Subcutaneous abdominal adipose tissue (tissue), 5 donors: ENCODE data around the gene NTRK3.

ENCODE experiments used
- H3K27ac ChIP-seq: one replicate; pipeline ENCODE4 v1.7.0; 2013; ENCODE audit warnings: low read depth, mild to moderate bottlenecking, inconsistent platforms, low read length, moderate library complexity
- H3K27me3 ChIP-seq, 5 donors: one replicate each; pipeline ENCODE4 v1.7.0; 2013; ENCODE audit warnings: low read length in 5 of 5, inconsistent platforms in 1 of 5; ENCODE audit not compliant: control insufficient read depth in 5 of 5, insufficient read depth in 4 of 5
- H3K36me3 ChIP-seq, 5 donors: one replicate each; pipeline ENCODE4 v1.7.0; 2013; ENCODE audit warnings: low read length in 5 of 5; ENCODE audit not compliant: control insufficient read depth in 5 of 5, insufficient read depth in 5 of 5
- H3K4me1 ChIP-seq, 5 donors: one replicate each; pipeline ENCODE4 v1.7.0; 2013; ENCODE audit warnings: low read length in 5 of 5, mild to moderate bottlenecking in 3 of 5, moderate library complexity in 1 of 5; ENCODE audit not compliant: control insufficient read depth in 5 of 5, insufficient read depth in 5 of 5
- H3K4me3 ChIP-seq, 5 donors: one replicate each; pipeline ENCODE4 v1.7.0; 2013; ENCODE audit warnings: low read length in 5 of 5, low read depth in 1 of 5
- H3K9ac ChIP-seq, 5 donors: one replicate each; pipeline ENCODE4 v1.7.0; 2013; ENCODE audit warnings: low read length in 5 of 5, mild to moderate bottlenecking in 4 of 5, moderate library complexity in 3 of 5
- H3K9me3 ChIP-seq, 5 donors: one replicate each; pipeline ENCODE4 v1.7.0; 2013; ENCODE audit warnings: low read length in 5 of 5; ENCODE audit not compliant: control insufficient read depth in 5 of 5
- donor health status: healthy.
- donor health status: healthy.
- donor health status: healthy.
- donor health status: healthy.
- donor health status: healthy.

Gene NTRK3

DNA sequence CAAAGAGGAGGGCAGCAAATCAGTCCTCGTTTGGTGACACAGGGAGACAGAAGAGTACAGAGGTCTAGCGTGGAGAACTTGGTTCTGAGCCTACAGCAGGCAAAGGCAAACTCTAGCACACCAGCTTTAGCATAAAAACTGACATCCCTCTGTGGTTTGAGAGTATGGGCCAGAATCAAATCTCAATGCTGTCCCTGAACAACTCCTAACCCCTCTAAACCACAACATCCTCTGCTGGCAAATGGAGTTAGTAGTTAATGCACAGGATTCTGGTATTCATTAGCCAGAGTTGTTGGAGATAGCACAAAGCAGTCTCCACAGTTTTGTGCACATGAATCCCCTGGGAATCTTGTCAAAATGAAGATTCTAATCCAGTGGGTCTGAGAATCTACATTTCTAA, 315.8 kb downstream of the NTRK3 start:
- Histone ChIP-seq H3K9me3 (no peaks in the 10 kb centered on the region), H3K27me3 (peaks cover 0 to 10% (median 4%) of the 10 kb centered on the region in 5 donors), H3K27ac (no peak overlapping the region), H3K36me3 (no peaks in the 10 kb centered on the region), H3K4me3 (no peak overlapping the region), H3K4me1 (peaks cover 0 to 13% (median 3%) of the 10 kb centered on the region in 5 donors), H3K9ac (no peak overlapping the region)

DNA sequence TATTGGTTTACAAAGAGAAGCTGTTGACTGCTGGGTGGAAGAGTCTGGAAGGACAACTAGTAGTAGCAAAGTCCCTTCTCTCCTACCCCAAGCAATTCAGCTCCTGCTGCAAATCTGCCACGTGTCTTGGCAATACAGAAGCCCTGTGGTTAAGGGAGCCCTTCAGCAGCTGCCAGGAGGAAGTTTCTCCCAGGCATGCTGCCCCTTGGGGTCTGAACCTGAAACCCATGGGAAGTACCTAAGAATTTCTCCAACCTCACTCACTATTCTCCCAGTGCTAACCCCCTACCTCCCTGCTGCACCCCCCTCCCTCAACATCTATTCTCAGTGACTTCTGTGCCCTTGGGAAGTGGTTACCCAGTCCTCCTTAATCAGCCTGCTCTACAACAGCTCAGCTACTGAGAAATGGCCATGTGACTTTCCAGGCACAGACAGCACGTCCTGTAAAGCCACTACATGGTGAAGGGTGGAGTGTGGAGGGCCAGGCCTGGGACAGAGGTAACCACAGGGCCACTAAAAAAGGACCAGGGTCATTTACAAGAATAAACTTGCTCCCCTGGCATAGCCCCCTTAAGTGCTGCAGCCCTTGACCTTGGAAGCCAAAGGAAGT, 316.6 kb downstream of the NTRK3 start:
- Histone ChIP-seq H3K4me3 (no peak overlapping the region), H3K27ac (no peak overlapping the region), H3K9ac (no peak overlapping the region), H3K27me3 (peaks cover 0 to 10% (median 4%) of the 10 kb centered on the region in 5 donors), H3K4me1 (peaks cover 0 to 13% (median 3%) of the 10 kb centered on the region in 5 donors), H3K9me3 (no peaks in the 10 kb centered on the region), H3K36me3 (no peaks in the 10 kb centered on the region)

DNA sequence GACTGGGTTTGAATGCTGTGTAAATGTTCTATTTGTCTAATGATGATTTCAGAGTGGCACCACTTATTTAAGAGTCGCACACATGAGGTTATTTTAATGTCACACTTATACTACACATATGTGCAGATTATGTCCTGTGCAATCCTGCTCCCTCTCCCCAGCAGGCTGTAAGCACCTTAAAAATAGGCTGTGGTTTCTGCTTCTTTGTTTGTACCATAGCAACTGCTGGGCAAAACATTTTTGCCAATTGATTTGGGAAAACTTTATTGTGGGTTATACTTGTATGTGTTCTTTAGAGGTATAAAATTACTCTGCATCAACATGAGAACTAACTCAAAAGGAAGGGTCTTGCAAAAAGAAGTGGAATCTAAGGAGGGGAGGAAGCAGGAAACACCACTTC, 318.5 kb downstream of the NTRK3 start:
- Histone ChIP-seq H3K27ac (no peak overlapping the region), H3K4me1 (peaks cover 0 to 10% (median 0%) of the 10 kb centered on the region in 5 donors), H3K4me3 (no peak overlapping the region)

DNA sequence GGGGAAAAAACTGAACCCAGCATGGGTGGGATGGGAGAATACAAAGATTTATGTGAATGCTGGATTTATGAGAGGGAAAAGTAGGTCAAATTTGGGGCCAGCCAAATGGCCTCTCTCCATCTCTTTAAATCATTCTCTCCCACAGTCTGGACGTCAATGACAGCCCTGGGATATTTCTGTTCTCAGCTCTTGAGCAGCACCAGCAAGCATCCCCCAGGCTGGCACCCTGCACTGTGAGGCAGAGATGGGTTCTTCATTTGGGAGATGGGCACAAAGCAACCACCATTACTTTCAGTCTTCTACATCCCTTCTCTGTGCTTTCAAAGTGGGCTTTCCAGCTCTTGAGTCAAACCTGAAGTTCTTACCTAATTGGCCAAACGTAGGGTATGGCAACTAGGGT, 321.0 kb downstream of the NTRK3 start:
- no peak overlapping the region for H3K27ac ChIP-seq
- no peaks in the 10 kb centered on the region for H3K36me3 ChIP-seq
- H3K4me3 ChIP-seq = no peak overlapping the region
- peaks cover 0 to 7% (median 0%) of the 10 kb centered on the region in 5 donors for H3K4me1 ChIP-seq
- no peaks in the 10 kb centered on the region for H3K9me3 ChIP-seq
- no peak overlapping the region for H3K9ac ChIP-seq
- peaks cover 0 to 4% (median 0%) of the 10 kb centered on the region in 5 donors for H3K27me3 ChIP-seq

More for the DNA sequence above, 318.5 kb downstream of the NTRK3 start:
- H3K36me3 ChIP-seq = no peaks in the 10 kb centered on the region
- H3K9ac ChIP-seq = no peak overlapping the region
- H3K27me3 ChIP-seq = peaks cover 0 to 10% (median 4%) of the 10 kb centered on the region in 5 donors
- H3K9me3 ChIP-seq = no peaks in the 10 kb centered on the region

DNA sequence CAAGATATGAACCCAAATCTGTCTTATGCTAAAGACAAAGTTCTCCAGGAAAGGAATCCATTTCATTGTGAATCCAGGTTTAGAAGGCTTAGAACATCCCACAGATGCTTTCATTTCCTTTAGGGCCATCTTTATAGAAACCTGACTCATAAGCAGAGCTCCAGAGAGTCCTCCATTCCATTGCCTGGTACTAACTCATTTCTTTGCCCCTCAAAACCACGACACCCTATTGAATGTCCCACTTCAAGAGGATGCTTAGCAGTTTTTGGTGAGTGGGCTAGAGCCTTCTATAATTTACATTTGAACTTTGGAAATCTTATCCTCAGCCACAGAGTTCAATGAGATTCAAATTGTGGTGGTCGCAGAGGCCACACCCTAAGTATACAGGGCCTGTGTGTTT, 325.0 kb downstream of the NTRK3 start:
- Histone ChIP-seq H3K27me3 (no peaks in the 10 kb centered on the region), H3K27ac (no peak overlapping the region), H3K4me1 (no peaks in the 10 kb centered on the region), H3K36me3 (no peaks in the 10 kb centered on the region), H3K9ac (no peak overlapping the region), H3K9me3 (no peaks in the 10 kb centered on the region), H3K4me3 (no peak overlapping the region)

DNA sequence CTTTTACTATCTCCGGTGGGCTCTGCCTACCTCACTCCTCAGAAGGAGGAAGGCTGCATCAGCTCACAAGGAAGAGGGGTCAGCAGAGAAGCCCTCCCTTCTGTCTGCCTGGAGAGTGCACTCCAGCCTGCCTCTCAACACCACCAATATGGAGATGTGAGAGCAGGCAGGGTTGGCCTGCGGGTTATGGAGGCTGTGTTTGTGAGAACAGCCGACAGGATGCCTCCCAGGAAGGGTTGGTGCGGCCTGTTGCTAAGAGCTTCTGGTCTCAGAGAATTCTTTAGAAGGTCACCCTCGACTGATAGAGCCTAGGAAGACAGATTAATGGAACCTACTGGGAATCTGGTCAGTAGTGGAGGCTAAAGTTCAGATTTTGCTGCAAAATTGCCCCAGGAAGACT, 326.1 kb downstream of the NTRK3 start:
- Histone ChIP-seq H3K9ac (no peak overlapping the region), H3K27ac (no peak overlapping the region), H3K4me1 (no peaks in the 10 kb centered on the region), H3K9me3 (no peaks in the 10 kb centered on the region), H3K4me3 (no peak overlapping the region), H3K36me3 (no peaks in the 10 kb centered on the region), H3K27me3 (no peaks in the 10 kb centered on the region)

DNA sequence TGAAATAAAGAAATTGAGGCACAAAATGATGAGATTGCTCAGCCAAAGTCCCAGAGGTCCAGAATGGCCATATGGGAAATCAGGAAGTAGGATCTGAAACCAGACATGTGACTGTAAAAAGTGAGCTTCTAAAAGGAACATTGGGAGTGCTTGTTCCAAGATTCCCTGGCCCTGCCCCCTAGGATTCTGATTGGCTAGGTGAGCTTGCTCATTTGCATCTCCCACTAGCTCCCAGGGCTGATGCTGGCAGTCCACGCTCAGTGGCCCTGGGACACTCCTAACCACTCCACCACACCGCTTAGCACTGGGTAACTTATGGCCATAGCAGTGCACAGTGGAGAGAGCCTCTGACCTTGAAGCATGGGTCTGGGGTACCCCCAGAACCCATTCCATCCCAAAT, 326.7 kb downstream of the NTRK3 start:
- Histone ChIP-seq H3K4me3 (no peak overlapping the region), H3K9me3 (no peaks in the 10 kb centered on the region), H3K36me3 (no peaks in the 10 kb centered on the region), H3K27me3 (no peaks in the 10 kb centered on the region), H3K4me1 (no peaks in the 10 kb centered on the region), H3K27ac (no peak overlapping the region), H3K9ac (no peak overlapping the region)

DNA sequence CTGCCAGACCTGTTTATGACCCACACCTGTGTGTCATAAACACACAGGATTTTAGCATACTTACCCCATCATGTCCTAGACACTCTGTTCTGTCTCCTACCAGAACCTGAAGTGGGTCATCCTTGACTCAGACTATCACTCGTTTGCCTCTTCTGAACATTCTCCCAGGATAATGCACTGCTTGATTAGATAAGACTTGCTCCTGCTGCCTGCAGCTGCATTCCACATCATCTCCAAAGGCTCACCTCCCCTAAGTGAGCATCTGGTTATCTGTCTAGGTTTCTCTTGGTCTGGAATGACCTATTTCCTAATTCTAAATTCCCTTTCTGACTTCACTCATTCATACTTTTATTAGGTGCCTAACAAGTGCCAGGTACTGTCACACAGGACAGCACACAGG, 332.1 kb downstream of the NTRK3 start:
- Histone ChIP-seq H3K27ac (no peak overlapping the region), H3K9me3 (no peaks in the 10 kb centered on the region), H3K4me1 (no peaks in the 10 kb centered on the region), H3K9ac (no peak overlapping the region), H3K27me3 (peaks cover 0 to 2% (median 0%) of the 10 kb centered on the region in 5 donors), H3K36me3 (no peaks in the 10 kb centered on the region), H3K4me3 (no peak overlapping the region)

DNA sequence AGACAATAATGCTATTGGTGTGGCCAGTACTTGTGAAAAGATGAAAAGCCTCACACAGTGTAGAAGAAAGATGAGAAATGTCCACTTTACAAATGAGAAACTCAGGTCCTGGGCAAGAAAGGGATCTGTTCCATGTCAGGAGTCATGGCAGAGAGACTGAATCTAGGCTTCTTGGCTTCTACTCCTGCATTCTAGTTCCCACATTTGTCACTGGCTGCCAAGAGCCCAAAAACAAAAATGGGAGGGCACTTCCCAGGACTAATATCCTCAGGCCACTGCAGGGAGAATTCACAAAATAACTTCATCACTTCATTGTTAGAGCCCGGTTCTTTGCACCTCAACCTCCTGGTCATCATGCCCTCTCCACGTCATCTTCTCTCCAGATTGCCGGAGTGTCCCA, 337.5 kb downstream of the NTRK3 start:
- H3K4me1 ChIP-seq = no peaks in the 10 kb centered on the region
- H3K36me3 ChIP-seq = no peaks in the 10 kb centered on the region
- H3K9ac ChIP-seq = no peak overlapping the region
- H3K9me3 ChIP-seq = peaks cover 0 to 2% (median 0%) of the 10 kb centered on the region in 5 donors
- H3K4me3 ChIP-seq = no peak overlapping the region
- peaks cover 0 to 2% (median 0%) of the 10 kb centered on the region in 5 donors for H3K27me3 ChIP-seq
- H3K27ac ChIP-seq = no peak overlapping the region

DNA sequence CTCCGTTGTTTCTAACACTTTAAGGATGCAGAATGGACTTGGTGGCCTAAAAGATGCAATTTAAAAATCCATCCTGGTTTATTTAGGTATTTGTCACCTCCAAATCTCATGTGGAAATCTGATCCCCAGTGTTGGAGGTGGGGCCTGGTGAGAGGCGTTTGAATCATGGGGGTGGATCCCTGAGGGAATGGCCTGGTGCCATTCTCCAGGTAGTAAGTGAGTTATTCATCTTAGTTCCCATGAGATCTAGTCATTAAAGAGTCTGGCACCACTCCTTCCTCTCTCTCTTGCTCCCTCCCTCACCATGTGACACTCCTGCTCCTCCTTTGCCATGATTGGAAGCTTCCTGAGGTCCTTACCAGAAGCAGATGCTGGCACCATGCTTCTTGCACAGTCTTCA, 339.1 kb downstream of the NTRK3 start:
- Histone ChIP-seq H3K27ac (no peak overlapping the region), H3K9me3 (peaks cover 0 to 2% (median 0%) of the 10 kb centered on the region in 5 donors), H3K4me3 (no peak overlapping the region), H3K9ac (no peak overlapping the region), H3K27me3 (peaks cover 0 to 2% (median 0%) of the 10 kb centered on the region in 5 donors), H3K4me1 (no peaks in the 10 kb centered on the region), H3K36me3 (no peaks in the 10 kb centered on the region)
